Skeletal muscle tissue (tissue), 4 donors: ENCODE measurements around the gene CD4. TPM values are rescaled to one million over a fixed set of nuclear protein-coding genes. Genes with fewer than 3 reads are reported as not detected.
"Not testable (repeated sequence)": the region's sequence is repeated elsewhere in the genome, so short reads cannot be mapped to it uniquely, and the experiment has no call there.

Experiments used
- H3K27ac ChIP-seq: one replicate; pipeline ENCODE4 v1.7.0; 2013; ENCODE audit warnings: mild to moderate bottlenecking, low read depth, low read length, inconsistent platforms
- H3K27me3 ChIP-seq, 3 donors: one replicate each; pipeline ENCODE4 v1.7.0; 2013; ENCODE audit warnings: low read length in 3 of 3; ENCODE audit not compliant: control insufficient read depth in 3 of 3, insufficient read depth in 3 of 3
- H3K36me3 ChIP-seq, 3 donors: one replicate each; pipeline ENCODE4 v1.7.0; 2013; ENCODE audit warnings: low read length in 3 of 3; ENCODE audit not compliant: control insufficient read depth in 3 of 3, insufficient read depth in 3 of 3
- H3K4me1 ChIP-seq, 3 donors: one replicate each; pipeline ENCODE4 v1.7.0; 2013; ENCODE audit warnings: low read length in 3 of 3, mild to moderate bottlenecking in 3 of 3; ENCODE audit not compliant: control insufficient read depth in 3 of 3, insufficient read depth in 3 of 3
- H3K4me3 ChIP-seq, 3 donors: one replicate each; pipeline ENCODE4 v1.7.0; 2013; ENCODE audit warnings: low read length in 3 of 3
- H3K9ac ChIP-seq, 3 donors: one replicate each; pipeline ENCODE4 v1.7.0; 2013; ENCODE audit warnings: low read length in 3 of 3, mild to moderate bottlenecking in 3 of 3, moderate library complexity in 2 of 3, low read depth in 1 of 3
- H3K9me3 ChIP-seq, 3 donors: one replicate each; pipeline ENCODE4 v1.7.0; 2013; ENCODE audit warnings: low read length in 3 of 3; ENCODE audit not compliant: control insufficient read depth in 3 of 3
- total RNA-seq: library from RNA; depleted of rRNA; stranded (reverse); fragments of >200 nt; gene quantifications from one replicate; pipeline ENCODE4 v1.2.3, GENCODE V29; 2014
- donor health status: Osteomylitis.

Gene CD4
- total RNA-seq, 1 donor from 2014 or later, result 6.8 TPM

DNA sequence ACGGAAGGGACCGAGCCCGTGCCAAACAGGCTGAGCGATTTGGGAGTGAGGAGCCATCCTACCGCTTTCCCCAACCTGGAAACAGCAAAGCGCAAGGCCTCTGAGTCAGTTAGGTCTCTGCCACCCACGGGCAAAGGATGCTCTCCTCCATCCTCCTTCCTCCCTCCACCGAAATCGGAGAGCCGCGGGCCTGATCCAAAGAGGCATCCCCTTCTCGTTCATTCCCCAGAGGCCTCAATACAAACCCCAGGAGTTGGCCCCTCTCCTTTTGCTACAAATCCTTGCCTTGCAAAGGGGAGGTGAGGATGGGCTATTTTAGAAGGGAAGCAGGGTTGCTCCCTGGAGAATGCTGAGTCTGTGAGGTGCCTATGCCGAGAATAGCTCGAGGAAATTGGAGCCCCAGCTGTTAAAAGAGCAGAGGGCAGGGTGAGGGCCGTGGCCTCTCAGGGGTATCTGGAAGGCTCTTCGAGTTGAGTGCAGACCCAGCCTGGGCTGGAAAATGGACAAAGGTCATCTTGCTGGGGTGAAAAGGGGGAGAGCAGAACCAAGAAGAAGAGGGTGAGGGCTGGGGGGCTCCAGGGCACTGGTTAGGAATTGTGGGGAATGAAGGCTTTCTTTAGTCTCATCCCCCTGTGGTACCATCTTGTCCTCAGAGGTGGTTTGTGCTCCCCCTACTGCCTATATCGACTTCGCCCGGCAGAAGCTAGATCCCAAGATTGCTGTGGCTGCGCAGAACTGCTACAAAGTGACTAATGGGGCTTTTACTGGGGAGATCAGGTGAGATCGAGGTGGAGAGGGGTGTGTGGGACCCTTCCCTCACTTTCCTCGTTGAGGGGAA, 79.1 kb downstream of the CD4 start:
- H3K27me3 ChIP-seq, result no peaks in the 10 kb centered on the region
- H3K36me3 ChIP-seq, result peaks cover 39 to 55% (median 44%) of the 10 kb centered on the region in 3 donors
- H3K4me3 ChIP-seq, result peak overlapping the region; percentile 80 to 94 (median 92)
- peaks cover 51 to 64% (median 58%) of the 10 kb centered on the region in 3 donors for H3K4me1 ChIP-seq
- peak overlapping the region; percentile 98 for H3K27ac ChIP-seq
- H3K9me3 ChIP-seq, result no peaks in the 10 kb centered on the region
- peak overlapping the region; percentile 92 to 98 (median 94) for H3K9ac ChIP-seq

GRCh38 chr12:6869049-6870021, 80.0 kb downstream of the CD4 start:
- Histone ChIP-seq H3K9me3 (no peaks in the 10 kb centered on the region), H3K27me3 (no peaks in the 10 kb centered on the region), H3K4me1 (peaks cover 55 to 69% (median 62%) of the 10 kb centered on the region in 3 donors), H3K4me3 (peak overlapping the region; percentile 80 to 94 (median 92)), H3K27ac (peak overlapping the region; percentile 98), H3K36me3 (peaks cover 36 to 48% (median 40%) of the 10 kb centered on the region in 3 donors), H3K9ac (peak overlapping the region; percentile 92 to 98 (median 94))

- Histone ChIP-seq H3K36me3 (peaks cover 30 to 40% (median 31%) of the 10 kb centered on the region in 3 donors), H3K4me1 (peaks cover 55 to 69% (median 65%) of the 10 kb centered on the region in 3 donors), H3K9ac (peak overlapping the region in 1 of 3 donors; percentile 60)
- H3K27me3 ChIP-seq, H3K9me3 ChIP-seq, H3K27ac ChIP-seq, H3K4me3 ChIP-seq: not testable (repeated sequence)
Observed at GRCh38 chr12:6870304-6870703, 81.0 kb downstream of the CD4 start.

Other genes starting within 250 kb of the CD4 start
- 8.9 TPM for gene IFFO1, start 233.5 kb upstream of the CD4 start, total RNA-seq
- gene NOP2, start 221.2 kb upstream of the CD4 start, total RNA-seq, result 6.3 TPM
- 211 TPM for gene CHD4, start 182.1 kb upstream of the CD4 start, total RNA-seq
- 1.0 TPM for gene LPAR5, start 153.6 kb upstream of the CD4 start, total RNA-seq
- 1.0 TPM for gene ACRBP, start 142.1 kb upstream of the CD4 start, total RNA-seq
- gene ING4, start 126.4 kb upstream of the CD4 start, total RNA-seq, result 38.1 TPM
- 8.4 TPM for gene ZNF384, start 100.2 kb upstream of the CD4 start, total RNA-seq
- gene PIANP, start 88.7 kb upstream of the CD4 start, total RNA-seq, result under 0.01 TPM
- gene COPS7A, start 65.5 kb upstream of the CD4 start, total RNA-seq, result 30.8 TPM
- 73.6 TPM for gene MLF2, start 36.4 kb upstream of the CD4 start, total RNA-seq
- gene PTMS, start 23.2 kb upstream of the CD4 start, total RNA-seq, result 40.2 TPM
- gene LAG3, start 17.0 kb upstream of the CD4 start, total RNA-seq, result not detected
- 8.9 TPM for gene GPR162, start 32.3 kb downstream of the CD4 start, total RNA-seq
- 19.8 TPM for gene P3H3, start 38.9 kb downstream of the CD4 start, total RNA-seq
- gene GNB3, start 51.4 kb downstream of the CD4 start, total RNA-seq, result 3.7 TPM
- gene CDCA3, start 61.8 kb downstream of the CD4 start, total RNA-seq, result 3.1 TPM
- 61.6 TPM for gene USP5, start 62.6 kb downstream of the CD4 start, total RNA-seq
- gene TPI1, start 78.0 kb downstream of the CD4 start, total RNA-seq, result 1,878 TPM
- gene SPSB2, start 83.8 kb downstream of the CD4 start, total RNA-seq, result 3.1 TPM
- gene LRRC23, start 115.3 kb downstream of the CD4 start, total RNA-seq, result 12.5 TPM
- 2.6 TPM for gene ENO2, start 125.1 kb downstream of the CD4 start, total RNA-seq
- 7.3 TPM for gene ATN1, start 138.4 kb downstream of the CD4 start, total RNA-seq
- not detected for gene RNU7-1, start 154.3 kb downstream of the CD4 start, total RNA-seq
- gene C12orf57, start 154.5 kb downstream of the CD4 start, total RNA-seq, result 205 TPM
- gene PTPN6, start 161.8 kb downstream of the CD4 start, total RNA-seq, result 7.8 TPM
- 273 TPM for gene PHB2, start 181.1 kb downstream of the CD4 start, total RNA-seq
- gene EMG1, start 181.4 kb downstream of the CD4 start, total RNA-seq, result 28.2 TPM
- 14.6 TPM for gene LPCAT3, start 228.9 kb downstream of the CD4 start, total RNA-seq